Lower leg skin (tissue), 4 donors: ENCODE results near the gene CHEK2. TPM values are rescaled to one million over a fixed set of nuclear protein-coding genes. Genes with fewer than 3 reads are reported as not detected.
"Not testable (repeated sequence)": the region's sequence is repeated elsewhere in the genome, so short reads cannot be mapped to it uniquely, and the experiment has no call there.

Source experiments
- DNase-seq, 2 donors: peaks; one replicate each; pipeline ENCODE4 v3.0.0-alpha.2; 2019; ENCODE audit warnings: low spot score in 2 of 2
- H3K4me3 ChIP-seq: fragments of 200-600 bp; sonication (generic); 2 replicates; pipeline ENCODE4 v1.5.1; 2017; ENCODE audit warnings: mild to moderate bottlenecking, low read depth; ENCODE audit not compliant: poor library complexity, severe bottlenecking
- CTCF ChIP-seq, 3 donors: fragments of 450-650 bp; IDR thresholded peaks; one replicate each; pipeline ENCODE4 v1.5.1; 2016; ENCODE audit warnings: antibody characterized with exemption in 3 of 3, mild to moderate bottlenecking in 3 of 3, moderate library complexity in 2 of 3
- POLR2A ChIP-seq, 2 donors: fragments of 450-650 bp; IDR thresholded peaks; one replicate each; pipeline ENCODE4 v1.6.1; 2016 to 2017; ENCODE audit warnings: antibody characterized with exemption in 2 of 2, mild to moderate bottlenecking in 1 of 2, moderate library complexity in 1 of 2
- whole genome bisulfite sequencing, 2 donors: methylation state at CpG; one replicate each; pipeline ENCODE4 v1.1.5; 2018; 5-methylcytosine and 5-hydroxymethylcytosine counted together
- intact Hi-C: fragments of 100-400 bp; cut with DNase I; formaldehyde crosslinking; loops from one replicate; pipeline ENCODE4 v1.15.0; 2023; ENCODE audit warnings: low total_unique reads
- total RNA-seq, 4 donors: library from RNA; depleted of rRNA; stranded (reverse); fragments of >200 nt; gene quantifications; one replicate each; pipeline ENCODE4 v1.1.0, GENCODE V29; 2016

Gene CHEK2
- total RNA-seq, 4 donors from 2014 or later = 3.3 to 12.2 (median 6.1) TPM

GRCh38 chr22:28769394-28770085 is 27.9 kb upstream of the CHEK2 start:
- TF ChIP-seq POLR2A (IDR thresholded peaks at IDR 0.05) (no peak), CTCF (IDR thresholded peaks at IDR 0.05) (no peak)
- DNase-seq = peak in 1 of 2 donors; percentile 60
- intact Hi-C loops = no loop called here
- no peak overlapping the region for H3K4me3 ChIP-seq
- WGBS, 2 donors = 91 to 93% methylated on average over 14 of the region's 14 CpGs

- 78 to 86% methylated on average over 6 of the region's 6 CpGs for WGBS, 2 donors
- H3K4me3 ChIP-seq = no peak overlapping the region
- DNase-seq = no peak
- TF ChIP-seq CTCF (IDR thresholded peaks at IDR 0.05) (no peak), POLR2A (IDR thresholded peaks at IDR 0.05) (no peak)
- intact Hi-C loops = no loop called here
Measured at GRCh38 chr22:28768701-28769393, 27.2 kb upstream of the CHEK2 start.

- no peak overlapping the region for H3K4me3 ChIP-seq
- TF ChIP-seq POLR2A (IDR thresholded peaks at IDR 0.05) = no peak
- TF ChIP-seq CTCF (IDR thresholded peaks at IDR 0.05) = no peak
- intact Hi-C loops = no loop called here
- 73 to 96% methylated on average over 3 of the region's 3 CpGs for WGBS, 2 donors
- no peak for DNase-seq
Measured at GRCh38 chr22:28766628-28767027, 25.0 kb upstream of the CHEK2 start.

- intact Hi-C loops, DNase-seq, H3K4me3 ChIP-seq: not testable (repeated sequence)
- 91 to 94% methylated on average over 4 of the region's 4 CpGs for WGBS, 2 donors
Measured at GRCh38 chr22:28762000-28762399, 20.4 kb upstream of the CHEK2 start.

- 94% methylated on average over 10 of the region's 10 CpGs for WGBS, 2 donors
- no peak for DNase-seq
- TF ChIP-seq CTCF (IDR thresholded peaks at IDR 0.05) (no peak), POLR2A (IDR thresholded peaks at IDR 0.05) (no peak)
- H3K4me3 ChIP-seq = no peak overlapping the region
- intact Hi-C loops = no loop called here
Measured at GRCh38 chr22:28761449-28761755, 19.8 kb upstream of the CHEK2 start.

- H3K4me3 ChIP-seq = no peak overlapping the region
- TF ChIP-seq CTCF (IDR thresholded peaks at IDR 0.05) (no peak), POLR2A (IDR thresholded peaks at IDR 0.05) (no peak)
- intact Hi-C loops = no loop called here
- 63 to 71% methylated on average over 3 of the region's 3 CpGs for WGBS, 2 donors
- DNase-seq = no peak
Measured at GRCh38 chr22:28759861-28760560, 18.4 kb upstream of the CHEK2 start.

GRCh38 chr22:28754512-28754911 is 12.9 kb upstream of the CHEK2 start:
- WGBS, 2 donors = 92 to 97% methylated on average over 3 of the region's 3 CpGs
- H3K4me3 ChIP-seq, DNase-seq, intact Hi-C loops: not testable (repeated sequence)
